ENCODE results near the gene RSBN1. TPM values are rescaled to one million over a fixed set of nuclear protein-coding genes. Genes with fewer than 3 reads are reported as not detected.

RSBN1 gene
- total RNA-seq, 1 experiment from 2014 or later = 10.7 TPM

GRCh38 chr1:113768916-113769600 lies 43.2 kb downstream of the RSBN1 start:
- DNase-seq (ENCODE audit: low read depth, low spot score) = no peak
- ChIA-PET POLR2A (no interaction called here), CTCF (no interaction called here)
- Histone ChIP-seq H3K4me1 (ENCODE audit: control insufficient read depth, insufficient read depth, low read length) (no peaks in the 10 kb centered on the region), H3K4me3 (ENCODE audit: low read depth in 2 of 2, low read length in 2 of 2) (no peak overlapping the region), H3K36me3 (ENCODE audit: control insufficient read depth, insufficient read depth, low read length) (peaks cover 12% of the 10 kb centered on the region; the same call in 1 of the 2 replicates), H3K27ac (ENCODE audit: low read length) (no peak overlapping the region), H3K9me3 (ENCODE audit: control insufficient read depth, insufficient read depth, low read depth, low read length) (no peaks in the 10 kb centered on the region), H3K27me3 (ENCODE audit: control insufficient read depth, insufficient read depth, low read length) (no peaks in the 10 kb centered on the region)
- TF ChIP-seq SIN3A (IDR thresholded peaks at IDR 0.05; ENCODE audit: borderline replicate concordance, insufficient read depth, low read depth, low read length) (no peak), TCF7L2 (IDR thresholded peaks at IDR 0.05; ENCODE audit: low read depth, low read length) (no peak), REST (IDR thresholded peaks at IDR 0.05; ENCODE audit: insufficient read depth in 1 of 2, low read depth in 2 of 2, low read length in 1 of 2) (no peak), CTCF (IDR thresholded peaks at IDR 0.05) (no peak), POLR2AphosphoS5 (IDR thresholded peaks at IDR 0.05; ENCODE audit: low read depth, low read length) (no peak)
- in situ Hi-C loops (cut with HindIII; ENCODE audit: low pct_unique_long_range_greater_than_20kb, low sequenced_read_pairs) (no loop called here), intact Hi-C loops (cut with micrococcal nuclease; ENCODE audit: unreplicated experiment) (no loop called here)
- ATAC-seq = no peak
- BruUV-seq (replicated peaks) = no TSS peak

- no peak overlapping the region for H3K4me3 ChIP-seq (ENCODE audit: low read depth in 2 of 2, low read length in 2 of 2)
- H3K4me1 ChIP-seq (ENCODE audit: control insufficient read depth, insufficient read depth, low read length) = no peaks in the 10 kb centered on the region
- H3K9me3 ChIP-seq (ENCODE audit: control insufficient read depth, insufficient read depth, low read depth, low read length) = no peaks in the 10 kb centered on the region
- peaks cover 12% of the 10 kb centered on the region; the same call in 1 of the 2 replicates for H3K36me3 ChIP-seq (ENCODE audit: control insufficient read depth, insufficient read depth, low read length)
- ATAC-seq = no peak
- intact Hi-C loops (cut with micrococcal nuclease; ENCODE audit: unreplicated experiment) = no loop called here
- no peak overlapping the region for H3K27ac ChIP-seq (ENCODE audit: low read length)
- ChIA-PET POLR2A (no interaction called here), CTCF (no interaction called here)
- TF ChIP-seq POLR2AphosphoS5 (IDR thresholded peaks at IDR 0.05; ENCODE audit: low read depth, low read length) (no peak), CTCF (IDR thresholded peaks at IDR 0.05) (no peak), TCF7L2 (IDR thresholded peaks at IDR 0.05; ENCODE audit: low read depth, low read length) (no peak), SIN3A (IDR thresholded peaks at IDR 0.05; ENCODE audit: borderline replicate concordance, insufficient read depth, low read depth, low read length) (no peak), REST (IDR thresholded peaks at IDR 0.05; ENCODE audit: insufficient read depth in 1 of 2, low read depth in 2 of 2, low read length in 1 of 2) (no peak)
- in situ Hi-C loops (cut with HindIII; ENCODE audit: low pct_unique_long_range_greater_than_20kb, low sequenced_read_pairs) = no loop called here
- no TSS peak for BruUV-seq (replicated peaks)
- DNase-seq (ENCODE audit: low read depth, low spot score) = no peak
- H3K27me3 ChIP-seq (ENCODE audit: control insufficient read depth, insufficient read depth, low read length) = no peaks in the 10 kb centered on the region
Observed at GRCh38 chr1:113765306-113766230, 46.7 kb downstream of the RSBN1 start.
